ENCODE data around the gene KRTAP10-6.
"Not testable (repeated sequence)": the region's sequence is repeated elsewhere in the genome, so short reads cannot be mapped to it uniquely, and the experiment has no call there.

KRTAP10-6 gene

DNA sequence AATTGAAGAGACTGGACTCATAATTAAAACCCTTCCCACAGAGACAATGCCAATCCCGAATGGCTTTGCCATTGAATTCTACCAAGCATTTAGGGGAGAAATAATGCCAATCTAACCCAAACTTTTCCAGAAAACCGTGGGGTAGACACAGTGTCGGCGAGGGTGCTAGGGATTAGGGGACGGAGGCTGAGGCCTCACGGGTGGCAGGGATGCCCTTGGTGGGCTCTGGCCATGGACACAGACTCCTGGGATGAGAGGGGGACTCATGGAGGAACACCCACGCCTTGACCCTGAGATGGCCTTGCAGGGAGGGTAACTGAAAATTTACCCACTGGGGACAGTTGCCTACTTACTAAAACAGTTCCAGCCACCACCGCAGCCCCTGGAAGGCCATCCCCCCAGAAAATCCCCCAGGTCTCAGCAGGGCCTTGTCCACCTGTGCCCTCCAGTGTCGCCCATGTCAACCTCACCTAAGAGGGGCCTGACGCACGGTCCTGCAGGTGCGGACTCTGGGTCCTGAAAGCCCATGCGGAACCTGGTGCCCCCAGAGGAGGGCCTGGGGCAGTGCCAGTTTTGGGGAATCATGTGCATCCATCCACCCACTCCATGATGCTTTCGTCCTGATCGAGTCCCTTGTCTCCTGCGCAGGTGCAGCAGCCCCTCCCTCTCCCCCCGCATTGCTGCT lies 13.8 kb downstream of the KRTAP10-6 start:
- DNase-seq = no peak

DNA sequence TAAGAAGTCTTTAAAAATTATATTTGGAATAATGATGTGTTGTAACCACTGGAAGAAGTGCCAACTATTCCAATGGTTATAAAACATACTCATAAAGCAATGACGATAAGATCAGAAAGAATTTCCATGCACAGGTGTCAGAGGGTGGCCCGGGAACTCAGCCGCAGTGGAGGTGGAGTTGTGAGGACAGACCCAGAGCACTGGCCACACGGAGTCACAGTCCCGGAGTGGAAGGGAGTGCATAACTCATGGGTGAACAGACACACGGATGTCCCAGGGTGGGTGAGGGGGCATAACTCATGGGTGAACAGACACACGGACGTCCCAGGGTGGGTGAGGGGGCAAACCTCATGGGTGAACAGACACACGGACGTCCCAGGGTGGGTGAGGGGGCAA lies 16.3 kb downstream of the KRTAP10-6 start:
- DNase-seq = no peak

DNA sequence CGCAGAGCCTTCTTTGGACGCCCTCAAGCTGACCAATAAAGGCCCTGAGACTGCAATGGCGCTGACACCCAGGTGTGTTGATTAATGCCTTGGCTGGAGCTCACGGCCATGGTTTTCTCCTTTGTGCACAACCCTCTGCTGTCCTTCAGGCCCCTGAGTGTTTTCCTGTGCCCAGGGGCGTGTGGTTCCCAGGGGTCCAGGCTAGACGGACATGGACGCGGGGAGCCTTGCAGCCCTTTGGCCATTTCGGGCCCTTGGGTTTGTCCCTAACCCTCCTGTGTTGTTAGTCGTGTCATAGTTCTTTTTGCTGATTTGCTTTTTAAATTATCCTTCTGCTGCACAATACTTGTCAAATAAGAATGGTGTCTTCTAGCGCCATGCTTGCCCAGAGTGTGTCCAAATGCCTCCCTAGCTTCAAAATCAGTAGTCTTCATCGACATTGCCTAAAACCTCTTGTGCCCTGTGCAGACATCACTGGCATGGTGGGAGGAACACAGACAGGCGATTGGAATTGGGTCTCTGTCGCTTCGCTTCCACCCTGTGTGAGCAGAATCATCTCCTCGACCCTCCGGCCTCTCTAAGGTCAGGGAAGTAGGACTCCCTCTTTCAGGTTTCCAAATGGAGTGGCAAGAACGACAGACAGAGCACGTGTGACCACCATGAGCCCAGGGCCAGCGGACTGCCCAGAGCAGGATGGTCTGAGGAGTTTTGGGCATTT lies 16.8 kb downstream of the KRTAP10-6 start:
- DNase-seq = no peak

GRCh38 chr21:44574457-44575306 lies 17.6 kb downstream of the KRTAP10-6 start:
- DNase-seq = no peak

DNA sequence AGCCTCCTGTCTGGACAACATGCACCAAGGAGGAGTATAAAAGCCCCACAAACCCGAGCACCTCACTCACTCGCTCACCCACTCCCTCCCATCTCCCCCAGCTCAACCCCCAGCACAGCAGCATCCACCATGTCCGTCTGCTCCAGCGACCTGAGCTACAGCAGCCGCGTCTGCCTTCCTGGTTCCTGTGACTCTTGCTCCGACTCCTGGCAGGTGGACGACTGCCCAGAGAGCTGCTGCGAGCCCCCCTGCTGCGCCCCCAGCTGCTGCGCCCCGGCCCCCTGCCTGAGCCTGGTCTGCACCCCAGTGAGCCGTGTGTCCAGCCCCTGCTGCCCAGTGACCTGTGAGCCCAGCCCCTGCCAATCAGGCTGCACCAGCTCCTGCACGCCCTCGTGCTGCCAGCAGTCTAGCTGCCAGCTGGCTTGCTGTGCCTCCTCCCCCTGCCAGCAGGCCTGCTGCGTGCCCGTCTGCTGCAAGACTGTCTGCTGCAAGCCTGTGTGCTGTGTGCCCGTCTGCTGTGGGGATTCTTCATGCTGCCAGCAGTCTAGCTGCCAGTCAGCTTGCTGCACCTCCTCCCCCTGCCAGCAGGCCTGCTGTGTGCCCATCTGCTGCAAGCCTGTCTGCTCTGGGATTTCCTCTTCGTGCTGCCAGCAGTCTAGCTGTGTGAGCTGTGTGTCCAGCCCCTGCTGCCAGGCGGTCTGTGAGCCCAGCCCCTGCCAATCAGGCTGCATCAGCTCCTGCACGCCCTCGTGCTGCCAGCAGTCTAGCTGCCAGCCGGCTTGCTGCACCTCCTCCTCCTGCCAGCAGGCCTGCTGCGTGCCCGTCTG lies 18.5 kb downstream of the KRTAP10-6 start, which contains the start of gene KRTAP10-4:
TSS of gene KRTAP10-4 (plus strand) at position 100 of the 827 bp plus-strand sequence. CDS start at position 130, 30 bp downstream.
- not testable (repeated sequence) for DNase-seq

GRCh38 chr21:44572959-44573583 lies 19.2 kb downstream of the KRTAP10-6 start:
- DNase-seq = no peak

DNA sequence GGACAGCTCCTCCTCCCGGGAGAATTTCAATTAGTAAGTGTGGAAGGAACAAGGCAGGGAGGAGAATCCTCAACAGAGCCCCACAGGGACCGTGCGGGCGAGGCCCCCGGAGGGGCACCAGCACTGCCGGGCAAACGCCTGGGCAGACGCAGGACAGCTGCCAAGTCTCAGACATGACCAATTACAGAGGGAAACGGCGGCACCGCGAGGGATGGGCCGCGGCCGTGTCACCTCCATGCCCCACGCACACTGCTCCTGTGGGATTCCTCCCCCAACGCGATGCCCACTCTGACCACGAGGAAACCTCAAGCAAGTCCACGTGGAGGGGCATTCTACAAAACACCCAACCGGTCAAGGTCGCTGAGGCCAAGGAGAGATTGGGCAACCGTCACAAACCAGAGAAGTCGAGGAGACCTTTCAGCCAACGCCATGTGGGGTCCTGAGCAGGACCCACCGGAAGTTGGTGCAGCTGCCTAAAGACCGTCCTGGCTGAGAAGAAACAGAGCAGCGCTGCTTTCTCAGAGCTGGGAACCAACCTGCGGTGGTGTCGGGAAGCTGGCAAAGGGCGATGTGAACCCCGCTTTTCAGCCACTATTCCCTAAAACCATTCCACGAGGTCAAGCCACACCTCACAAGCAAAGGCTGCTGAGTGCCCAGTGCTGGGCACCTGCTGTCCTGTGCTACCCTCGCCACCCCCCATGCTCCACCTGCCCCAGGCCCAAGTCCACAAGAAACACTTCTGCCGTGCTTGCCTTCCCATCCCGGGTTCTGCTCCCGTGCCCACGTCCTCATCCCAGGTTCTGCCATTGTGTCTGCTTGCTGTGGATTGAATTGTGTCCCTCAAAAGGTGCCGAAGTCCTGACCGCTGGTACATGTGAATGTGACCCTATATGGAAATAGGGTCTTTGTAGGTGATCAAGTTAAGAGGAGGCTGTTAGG lies 20.2 kb downstream of the KRTAP10-6 start:
- DNase-seq = no peak

DNA sequence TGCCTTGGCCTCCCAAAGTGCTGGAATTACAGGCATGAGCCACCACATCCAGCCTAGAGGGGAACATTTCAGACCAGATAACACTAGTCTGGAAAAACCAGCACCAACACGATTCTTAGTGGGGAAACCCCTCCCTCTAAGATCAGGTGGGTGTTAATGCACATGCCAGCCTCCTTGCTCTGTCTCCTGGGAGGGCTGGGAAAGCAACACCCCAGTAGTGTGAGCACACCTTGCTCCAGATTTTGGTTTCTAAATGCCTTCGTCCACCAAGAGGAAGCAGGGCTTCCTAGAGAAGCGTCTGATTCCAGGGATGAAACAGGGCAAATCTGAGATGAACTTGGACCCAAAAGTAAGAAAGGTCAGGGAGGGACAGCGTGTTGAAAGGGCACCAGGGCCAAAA lies 21.0 kb downstream of the KRTAP10-6 start:
- DNase-seq = no peak

DNA sequence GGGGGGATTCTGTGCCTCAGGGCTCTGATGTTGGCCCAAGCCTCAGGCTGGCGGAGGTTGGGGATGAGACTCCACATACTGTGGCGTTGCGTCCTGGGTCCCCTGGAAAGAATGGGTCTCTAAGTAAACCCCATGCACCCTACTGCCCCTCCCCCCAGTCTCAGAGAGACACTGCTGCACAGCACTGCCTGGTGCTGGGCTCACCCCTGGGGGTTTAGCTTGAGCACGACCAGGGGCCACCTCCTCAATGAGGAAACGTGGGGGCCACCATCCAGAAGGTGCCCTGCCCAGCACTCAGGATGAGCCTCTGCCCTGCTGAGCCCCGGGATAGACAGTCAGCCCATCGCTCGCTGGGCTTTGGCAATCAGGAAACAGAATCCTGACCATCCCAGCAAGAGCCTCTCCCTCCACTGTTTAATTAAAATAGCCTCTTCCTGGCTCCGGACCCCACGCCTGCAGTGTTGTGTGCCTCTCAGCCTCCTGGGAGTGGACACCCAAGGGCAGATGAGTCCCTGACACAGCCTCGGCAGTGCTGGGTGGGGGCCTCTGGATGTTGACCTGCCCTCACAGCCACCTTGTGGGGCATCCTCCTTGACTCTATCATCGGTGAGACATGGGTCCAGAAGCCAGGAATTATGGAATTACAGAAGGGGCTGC lies 22.3 kb downstream of the KRTAP10-6 start:
- no peak for DNase-seq

DNA sequence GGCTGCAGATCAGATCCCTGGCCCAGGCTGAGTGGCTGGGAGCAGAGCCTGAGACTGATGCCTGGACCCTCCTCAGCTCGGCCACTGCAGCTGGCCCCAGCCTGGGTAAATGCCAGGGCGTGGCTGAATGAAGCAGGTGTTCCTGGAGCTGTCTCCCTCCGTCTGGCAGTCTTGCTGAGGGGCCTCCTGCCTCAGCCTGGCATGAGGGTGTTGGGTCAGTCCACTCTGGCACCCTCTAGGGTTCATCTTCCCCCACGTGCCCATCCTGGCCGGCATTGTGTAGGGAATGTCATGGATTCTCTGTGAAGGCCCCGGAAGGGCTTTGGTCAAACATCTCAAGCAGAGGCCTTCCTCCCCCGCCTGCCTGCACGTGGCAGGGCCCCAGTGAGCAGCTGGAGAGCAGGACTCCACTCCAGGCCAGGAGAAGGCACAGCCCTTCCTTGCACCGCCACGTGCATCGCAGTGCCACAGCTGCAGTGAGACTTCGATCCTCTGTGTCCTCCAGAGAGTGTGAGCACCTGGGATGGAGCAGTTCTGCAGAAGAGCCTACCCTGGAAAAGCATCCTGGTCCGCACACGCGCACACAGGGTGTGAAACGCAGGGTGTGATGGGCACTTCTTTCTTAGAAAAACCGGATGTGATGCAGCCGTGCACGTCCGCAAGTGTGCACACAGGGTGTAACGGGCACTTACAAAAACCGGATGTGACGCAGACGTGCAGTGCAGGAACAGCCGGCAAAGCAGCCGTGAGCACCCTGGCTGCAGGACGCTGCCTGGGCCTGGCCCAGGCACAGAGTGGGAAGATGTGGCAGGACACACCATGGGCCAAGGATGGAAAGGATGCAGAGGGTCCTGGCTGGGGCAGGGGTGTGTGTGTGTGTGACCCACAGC lies 23.4 kb downstream of the KRTAP10-6 start:
- no peak for DNase-seq

GRCh38 chr21:44568261-44568660 lies 24.0 kb downstream of the KRTAP10-6 start:
- DNase-seq = no peak

DNA sequence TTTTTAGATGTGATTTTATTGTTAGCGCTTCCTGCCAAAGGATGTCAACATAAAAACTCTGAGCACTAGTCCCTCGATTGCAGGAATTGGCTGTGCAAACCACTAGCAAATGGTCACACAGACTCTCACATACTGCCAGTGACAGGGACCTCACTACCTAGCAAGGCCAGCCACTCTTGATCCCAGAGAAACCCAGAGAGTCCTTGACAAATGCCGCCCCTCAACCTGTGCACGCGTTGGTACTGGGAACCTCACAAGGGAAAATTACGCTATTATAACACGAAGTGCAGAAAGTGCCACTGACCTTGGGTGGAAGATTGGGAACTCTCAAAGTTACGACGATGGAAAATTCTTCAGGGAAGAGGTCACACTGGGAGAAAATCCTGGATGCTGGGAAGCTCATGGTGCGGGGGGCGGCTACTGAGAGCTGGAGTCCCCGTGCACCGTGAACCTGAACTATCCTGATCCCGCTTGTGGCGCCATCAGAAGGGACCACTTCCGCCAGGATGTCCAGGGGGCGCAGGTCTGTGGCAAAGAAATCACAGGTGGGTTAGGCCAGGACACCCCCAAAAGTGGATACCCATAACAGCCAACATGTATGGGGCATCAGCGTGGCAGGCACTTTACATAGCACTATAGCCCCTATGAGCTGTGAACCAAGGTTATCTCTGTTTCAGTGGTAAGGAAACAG lies 24.7 kb downstream of the KRTAP10-6 start:
- DNase-seq = no peak

GRCh38 chr21:44566403-44566802 lies 25.9 kb downstream of the KRTAP10-6 start:
- no peak for DNase-seq

DNA sequence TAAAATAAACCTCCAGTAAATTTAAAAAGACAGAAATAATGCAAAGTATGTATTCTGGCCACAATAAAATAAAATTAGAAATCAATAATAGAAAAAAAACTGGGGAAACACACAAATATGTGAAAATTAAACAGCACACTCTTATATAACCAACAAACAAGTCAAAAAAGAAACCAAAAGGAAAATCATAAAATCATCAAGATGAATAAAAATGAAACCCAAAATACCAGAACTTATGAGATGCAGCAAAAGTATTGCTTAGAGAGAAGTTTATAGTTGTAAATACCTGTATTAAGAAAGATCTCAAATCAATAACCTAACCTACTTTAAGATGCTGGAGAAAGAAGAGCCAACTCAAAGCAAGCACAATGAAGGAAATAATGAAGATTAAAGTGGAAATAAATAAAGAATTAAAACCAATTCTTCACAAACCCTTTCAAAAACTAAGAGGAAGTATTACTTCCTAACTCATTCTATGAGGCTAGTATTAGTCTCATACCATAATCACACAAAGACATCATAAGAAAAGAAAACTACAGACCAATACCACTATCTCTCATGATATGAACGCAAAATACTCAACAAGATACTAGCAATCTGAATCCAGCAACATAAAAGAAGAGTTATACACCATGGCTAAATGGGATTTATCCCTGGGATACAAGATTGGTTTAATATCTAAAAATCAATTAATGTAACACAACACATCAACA lies 27.3 kb downstream of the KRTAP10-6 start:
- DNase-seq = no peak

- DNase-seq = no peak
Measured at GRCh38 chr21:44564099-44564498, 28.2 kb downstream of the KRTAP10-6 start.

- DNase-seq = no peak
Measured at GRCh38 chr21:44558695-44559094, 33.6 kb downstream of the KRTAP10-6 start, which contains the start of gene KRTAP10-3. Gene KRTAP10-3 (minus strand): TSS chr21:44558795. CDS start chr21:44558715, 80 bp downstream.

GRCh38 chr21:44558329-44558675 lies 34.0 kb downstream of the KRTAP10-6 start:
- not testable (repeated sequence) for DNase-seq
